Mucosa of stomach (tissue), 1 donor: ENCODE results near the gene RELCH.

Experiments used
- H3K27me3 ChIP-seq: one replicate; pipeline ENCODE4 v1.7.0; 2013; ENCODE audit warnings: mild to moderate bottlenecking, low read length; ENCODE audit not compliant: control insufficient read depth, insufficient read depth
- H3K36me3 ChIP-seq: one replicate; pipeline ENCODE4 v1.7.0; 2013; ENCODE audit warnings: low read length; ENCODE audit not compliant: control insufficient read depth, insufficient read depth
- H3K4me1 ChIP-seq: one replicate; pipeline ENCODE4 v1.7.0; 2013; ENCODE audit warnings: mild to moderate bottlenecking, low read length; ENCODE audit not compliant: control insufficient read depth, insufficient read depth
- H3K4me3 ChIP-seq: one replicate; pipeline ENCODE4 v1.7.0; 2013; ENCODE audit warnings: low read length
- H3K9ac ChIP-seq: one replicate; pipeline ENCODE4 v1.7.0; 2013; ENCODE audit warnings: mild to moderate bottlenecking, low read length, moderate library complexity
- H3K9me3 ChIP-seq: one replicate; pipeline ENCODE4 v1.7.0; 2013; ENCODE audit warnings: mild to moderate bottlenecking, low read length, moderate library complexity; ENCODE audit not compliant: control insufficient read depth
- donor health status: Pancreatic carcinoma.

RELCH gene

DNA sequence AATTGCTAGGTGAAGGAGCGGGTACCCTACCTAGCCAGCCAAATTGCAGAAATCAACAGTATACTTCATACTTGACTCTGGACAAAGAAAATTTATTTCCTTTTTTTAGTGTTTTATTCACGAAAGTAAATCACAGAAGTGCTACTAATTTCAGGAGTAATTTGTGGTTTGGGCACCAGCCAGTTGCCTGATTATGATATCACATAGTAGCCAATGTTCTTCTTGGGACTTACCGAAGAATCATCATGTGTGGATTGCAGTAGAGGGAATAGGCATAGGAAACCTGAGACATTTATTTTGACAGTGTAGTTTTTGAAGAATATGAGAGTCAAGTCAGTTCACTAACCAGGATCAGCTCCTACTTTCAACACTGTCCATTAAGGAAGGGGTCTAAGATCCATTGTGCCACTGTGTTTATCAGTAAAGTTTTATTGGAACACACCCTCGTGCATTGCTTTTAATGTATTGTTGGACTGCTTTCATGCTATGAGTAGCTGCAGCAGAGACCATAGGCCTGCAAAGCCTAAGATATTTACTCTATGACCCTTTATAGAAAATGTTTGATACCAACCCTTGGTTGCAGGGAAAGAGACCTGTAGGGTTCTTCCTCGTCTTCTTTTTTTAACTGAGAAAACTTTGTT lies 170.1 kb downstream of the RELCH start:
- no peaks in the 10 kb centered on the region for H3K36me3 ChIP-seq
- H3K4me3 ChIP-seq, result no peak overlapping the region
- no peaks in the 10 kb centered on the region for H3K9me3 ChIP-seq
- H3K4me1 ChIP-seq, result no peaks in the 10 kb centered on the region
- no peaks in the 10 kb centered on the region for H3K27me3 ChIP-seq
- H3K9ac ChIP-seq, result no peak overlapping the region
